ENCODE data around the gene LIX1L. TPM values are rescaled to one million over a fixed set of nuclear protein-coding genes. Genes with fewer than 3 reads are reported as not detected.

The LIX1L gene
- total and polyA plus RNA-seq, 12 donors = 7.1 to 30.0 (median 23.8) TPM

GRCh38 chr1:145958734-145959133, 917 bp upstream of the LIX1L start:
- TF ChIP-seq CTCF (IDR thresholded peaks at IDR 0.05) = no peak
- intact Hi-C loops (cut with DNase I) = loop anchor here in 5 of 10 donors (5.0 kb wide), 1 partner anchor 41 kb away; the partner anchor contains the start of gene PEX11B (in 5 of the 5)

GRCh38 chr1:145956781-145957442, 905 bp downstream of the LIX1L start:
- intact Hi-C loops (cut with DNase I) = loop anchor here in 5 of 10 donors (1.0 to 5.0 kb wide), 3 partner anchors 30 to 40 kb away; partner anchors contain the start of genes PEX11B (in 5 of the 5) and RBM8A (in 3 of the 5)
- peaks cover 0 to 9% (median 0%) of the 10 kb centered on the region in 7 donors for H3K27me3 ChIP-seq
- H3K27ac ChIP-seq = peak overlapping the region; percentile 92 to 100 (median 98)
- ATAC-seq = no peak
- peak in 1 of 2 donors; percentile 58 for DNase-seq
- TF ChIP-seq CTCF (IDR thresholded peaks at IDR 0.05) = no peak
- peaks cover 0 to 19% (median 0%) of the 10 kb centered on the region in 9 donors for H3K36me3 ChIP-seq
- H3K4me1 ChIP-seq = peaks cover 4 to 86% (median 67%) of the 10 kb centered on the region in 9 donors
- 0 to 1% methylated on average over 3 of the region's 3 CpGs for WGBS, 2 donors
- H3K9me3 ChIP-seq = no peaks in the 10 kb centered on the region
- H3K4me3 ChIP-seq = peak overlapping the region; percentile 56 to 88 (median 68)

More at GRCh38 chr1:145958734-145959133, 917 bp upstream of the LIX1L start:
- Histone ChIP-seq H3K9me3 (no peaks in the 10 kb centered on the region), H3K4me3 (peak overlapping the region in 1 of 10 donors; percentile 77), H3K27ac (peak overlapping the region in 6 of 10 donors; percentile 95 to 100 (median 98)), H3K36me3 (peaks cover 0 to 8% (median 0%) of the 10 kb centered on the region in 9 donors), H3K27me3 (peaks cover 0 to 9% (median 0%) of the 10 kb centered on the region in 7 donors), H3K4me1 (peaks cover 12 to 88% (median 80%) of the 10 kb centered on the region in 9 donors)
- DNase-seq (no peak), ATAC-seq (no peak)

GRCh38 chr1:145956361-145956760, 1.5 kb downstream of the LIX1L start:
- peaks cover 0 to 22% (median 0%) of the 10 kb centered on the region in 9 donors for H3K36me3 ChIP-seq
- ATAC-seq (no peak), DNase-seq (no peak)
- no peak for TF ChIP-seq CTCF (IDR thresholded peaks at IDR 0.05)
- peak overlapping the region in 9 of 10 donors; percentile 95 to 100 (median 99) for H3K27ac ChIP-seq
- peaks cover 0 to 5% (median 0%) of the 10 kb centered on the region in 7 donors for H3K27me3 ChIP-seq
- intact Hi-C loops (cut with DNase I) = loop anchor here in 5 of 10 donors (1.0 to 5.0 kb wide), 3 partner anchors 29 to 39 kb away; partner anchors contain the start of genes PEX11B (in 5 of the 5) and RBM8A (in 2 of the 5)
- H3K4me3 ChIP-seq = peak overlapping the region; percentile 56 to 88 (median 68)
- H3K9me3 ChIP-seq = no peaks in the 10 kb centered on the region
- H3K4me1 ChIP-seq = peaks cover 0 to 86% (median 63%) of the 10 kb centered on the region in 9 donors

- DNase-seq (no peak), ATAC-seq (no peak)
- 12 to 19% methylated on average over 2 of the region's 2 CpGs for WGBS, 2 donors
- Histone ChIP-seq H3K36me3 (peaks cover 0 to 27% (median 0%) of the 10 kb centered on the region in 9 donors), H3K27ac (peak overlapping the region in 8 of 10 donors; percentile 16 to 99 (median 97)), H3K9me3 (no peaks in the 10 kb centered on the region), H3K27me3 (no peaks in the 10 kb centered on the region), H3K4me3 (peak overlapping the region in 5 of 10 donors; percentile 60 to 77 (median 67)), H3K4me1 (peaks cover 0 to 82% (median 60%) of the 10 kb centered on the region in 9 donors)
- intact Hi-C loops (cut with DNase I) = loop anchor here in 6 of 10 donors (2.0 to 5.0 kb wide), 3 partner anchors 23 to 38 kb away; partner anchors contain the start of gene PEX11B (in 5 of the 6)
- TF ChIP-seq CTCF (IDR thresholded peaks at IDR 0.05) = no peak
Observed at GRCh38 chr1:145955436-145955835, 2.4 kb downstream of the LIX1L start.

All from heart right ventricle (tissue), 16 donors.